KOPT-K1 (cell line): Measurements from ENCODE around the gene PHPT1.
A peak's percentile ranks its signal among the peaks of the same experiment; 100 is the strongest.
"Not testable (repeated sequence)": the region's sequence is repeated elsewhere in the genome, so short reads cannot be mapped to it uniquely, and the experiment has no call there.

ENCODE experiments used
- H3K27ac ChIP-seq: fragments of 200-600 bp; sonication (generic); 2 replicates; pipeline ENCODE4 v1.5.1; 2016; ENCODE audit warnings: antibody characterized with exemption, mild to moderate bottlenecking, low read depth, low read length; ENCODE audit not compliant: poor library complexity, severe bottlenecking
- H3K36me3 ChIP-seq: fragments of 200-600 bp; sonication (generic); 2 replicates; pipeline ENCODE4 v1.5.1; 2017; ENCODE audit warnings: antibody characterized with exemption, mild to moderate bottlenecking, low read length, moderate library complexity; ENCODE audit not compliant: insufficient read depth
- H3K9me3 ChIP-seq: fragments of 200-600 bp; sonication (generic); 2 replicates; pipeline ENCODE4 v1.5.1; 2017; ENCODE audit warnings: antibody characterized with exemption, low read length, mild to moderate bottlenecking; ENCODE audit not compliant: insufficient read depth, poor library complexity, severe bottlenecking

Gene PHPT1

GRCh38 chr9:136840140-136840876 lies 8.9 kb upstream of the PHPT1 start:
- Histone ChIP-seq H3K27ac (no peak overlapping the region), H3K9me3 (no peaks in the 10 kb centered on the region)

DNA sequence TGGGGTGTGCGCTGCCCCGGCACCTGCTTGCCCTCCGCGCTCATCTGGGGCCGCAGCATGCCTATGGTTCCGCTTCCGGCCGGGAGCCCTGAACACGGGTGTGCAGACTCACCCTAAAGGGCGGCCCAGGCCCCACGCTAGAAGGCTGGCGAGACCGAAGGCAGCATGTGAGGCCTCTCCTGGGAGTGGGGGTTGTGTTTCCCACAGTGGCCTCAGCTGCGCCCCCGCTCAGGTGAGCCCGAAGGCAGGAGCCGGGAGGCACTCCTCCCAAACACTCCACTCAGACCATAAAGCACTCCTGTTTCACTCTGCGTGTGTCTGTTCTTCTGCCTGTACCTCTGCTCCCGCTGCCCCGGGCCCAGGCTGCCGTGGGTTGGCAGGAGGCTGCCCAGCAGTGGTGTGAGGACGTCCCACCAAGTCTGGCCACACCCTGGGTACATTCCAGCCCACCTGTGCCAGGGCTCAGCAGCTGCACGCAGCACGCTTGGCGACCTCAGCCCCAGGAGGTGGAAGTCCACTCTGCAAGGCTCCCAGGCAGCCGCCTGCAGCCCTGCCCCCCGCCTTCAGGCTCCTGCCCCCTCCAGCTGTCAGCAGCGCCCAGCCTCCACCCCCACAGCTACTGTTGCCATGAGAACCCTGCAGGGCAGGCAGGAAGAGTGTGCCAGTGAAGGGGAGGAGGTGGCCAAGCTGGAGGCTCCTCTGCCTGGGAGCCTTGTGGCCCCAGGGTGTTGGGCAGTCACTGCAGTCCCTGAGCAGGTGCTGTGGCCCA lies 8.1 kb upstream of the PHPT1 start:
- Histone ChIP-seq H3K9me3 (no peaks in the 10 kb centered on the region), H3K27ac (no peak overlapping the region), H3K36me3 (peaks cover 25% of the 10 kb centered on the region)

More at GRCh38 chr9:136840140-136840876, 8.9 kb upstream of the PHPT1 start:
- peaks cover 25% of the 10 kb centered on the region for H3K36me3 ChIP-seq

- not testable (repeated sequence) for H3K9me3 ChIP-seq, H3K27ac ChIP-seq
- H3K36me3 ChIP-seq: peaks cover 25% of the 10 kb centered on the region
These were observed 7.4 kb upstream of the PHPT1 start for GRCh38 chr9:136841646-136842379.

DNA sequence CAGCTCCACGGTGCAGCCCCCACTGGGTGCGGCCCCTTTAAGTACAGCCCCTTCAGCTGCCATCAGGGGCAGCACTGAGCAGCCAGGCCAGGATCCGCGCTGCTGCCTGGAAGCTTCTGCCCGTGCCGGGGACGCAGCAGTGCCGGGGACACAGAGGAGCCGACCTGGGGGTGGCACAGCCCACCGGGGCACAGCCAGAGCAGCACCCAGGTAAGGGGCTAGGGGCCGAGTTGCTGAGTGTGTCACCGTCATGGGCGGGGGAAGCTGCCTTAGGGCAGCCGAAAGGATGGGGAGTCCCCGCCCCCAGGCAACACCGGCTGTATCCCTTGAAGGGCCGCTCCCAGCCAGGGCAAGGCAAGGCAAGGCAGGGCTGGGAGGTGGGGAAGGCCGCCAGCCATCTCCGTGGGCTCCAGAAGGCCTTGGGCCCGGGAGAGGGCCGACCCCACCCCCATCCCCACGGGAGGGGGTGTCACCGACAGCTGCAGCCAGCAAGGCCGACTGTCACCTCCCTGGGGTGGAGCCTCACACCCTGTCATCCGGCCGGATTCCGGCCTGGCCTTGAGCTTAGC lies 6.7 kb upstream of the PHPT1 start, which contains the start of gene AJM1:
AJM1 (plus strand) TSS at position 99 of the 569 bp plus-strand sequence. CDS start 1,937 bp downstream, outside the sequence.
- peaks cover 25% of the 10 kb centered on the region for H3K36me3 ChIP-seq
- not testable (repeated sequence) for H3K27ac ChIP-seq, H3K9me3 ChIP-seq

- H3K9me3 ChIP-seq, H3K27ac ChIP-seq: not testable (repeated sequence)
- H3K36me3 ChIP-seq: peaks cover 25% of the 10 kb centered on the region
These were observed 5.9 kb upstream of the PHPT1 start for GRCh38 chr9:136843159-136843800.

- H3K9me3 ChIP-seq, H3K27ac ChIP-seq: not testable (repeated sequence)
- H3K36me3 ChIP-seq: peaks cover 19% of the 10 kb centered on the region
These were observed 5.1 kb upstream of the PHPT1 start for GRCh38 chr9:136843801-136844740.

- Histone ChIP-seq H3K36me3 (peaks cover 10% of the 10 kb centered on the region), H3K27ac (no peak overlapping the region), H3K9me3 (no peaks in the 10 kb centered on the region)
These were observed 4.3 kb upstream of the PHPT1 start for GRCh38 chr9:136844761-136845464.

GRCh38 chr9:136845465-136846260 lies 3.5 kb upstream of the PHPT1 start:
- Histone ChIP-seq H3K36me3 (peaks cover 3% of the 10 kb centered on the region; the same call in 1 of the 2 replicates), H3K27ac (no peak overlapping the region), H3K9me3 (no peaks in the 10 kb centered on the region)

DNA sequence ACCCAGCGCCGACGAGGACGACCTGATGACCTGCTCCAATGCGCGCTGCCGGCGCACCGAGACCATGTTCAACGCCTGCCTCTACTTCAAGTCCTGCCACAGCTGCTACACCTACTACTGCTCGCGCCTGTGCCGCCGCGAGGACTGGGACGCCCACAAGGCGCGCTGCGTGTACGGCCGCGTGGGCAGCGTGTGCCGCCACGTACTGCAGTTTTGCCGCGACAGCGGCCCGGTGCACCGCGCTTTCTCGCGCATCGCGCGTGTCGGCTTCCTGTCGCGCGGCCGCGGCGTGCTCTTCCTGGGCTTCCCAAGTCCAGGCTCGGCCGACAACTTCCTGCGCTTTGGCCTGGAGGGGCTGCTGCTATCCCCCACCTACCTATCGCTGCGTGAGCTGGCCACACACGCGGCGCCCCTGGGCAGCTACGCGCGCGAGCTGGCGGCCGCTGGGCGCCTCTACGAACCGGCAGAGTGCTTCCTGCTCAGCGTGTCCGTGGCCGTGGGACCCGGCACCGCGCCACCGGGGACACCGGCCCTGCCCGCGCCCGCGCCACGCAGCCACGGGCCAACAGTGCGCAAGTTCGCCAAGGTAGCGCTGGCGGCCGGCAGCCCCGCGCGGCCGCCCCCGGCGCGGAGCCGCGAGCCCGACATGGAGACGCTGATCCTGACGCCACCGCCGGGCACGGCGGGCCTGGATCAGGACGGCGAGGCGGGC lies 2.7 kb upstream of the PHPT1 start:
- Histone ChIP-seq H3K9me3 (no peaks in the 10 kb centered on the region), H3K27ac (no peak overlapping the region), H3K36me3 (no peaks in the 10 kb centered on the region)

GRCh38 chr9:136847088-136847825 lies 2.0 kb upstream of the PHPT1 start:
- H3K36me3 ChIP-seq: no peaks in the 10 kb centered on the region
- H3K27ac ChIP-seq: no peak overlapping the region
- H3K9me3 ChIP-seq: no peaks in the 10 kb centered on the region

- Histone ChIP-seq H3K9me3 (no peaks in the 10 kb centered on the region), H3K36me3 (no peaks in the 10 kb centered on the region), H3K27ac (peak overlapping the region; percentile 34)
These were observed 1.3 kb upstream of the PHPT1 start for GRCh38 chr9:136847826-136848392.
